BJ (cell line): ENCODE measurements around the gene KIF5A. TPM values are rescaled to one million over a fixed set of nuclear protein-coding genes. Genes with fewer than 3 reads are reported as not detected.
A peak's percentile ranks its signal among the peaks of the same experiment; 100 is the strongest.

Experiments used
- CTCF ChIA-PET: fragments of 350-600 bp; formaldehyde crosslinking; extraction: SDS; loops from one replicate; lab custom pipeline; 2021; ENCODE audit warnings: antibody characterized with exemption, inconsistent platforms; lab: Yijun Ruan, JAX
- POLR2A ChIA-PET: fragments of 300-600 bp; sonication (Branson Sonifier 250); formaldehyde crosslinking; extraction: SDS; loops from one replicate; lab custom pipeline; 2021; ENCODE audit warnings: antibody characterized with exemption; lab: Charles Lee
- DNase-seq: peaks from one replicate; pipeline ENCODE4 v3.0.0-alpha.2; 2011; ENCODE audit warnings: low read depth
- H3K27me3 ChIP-seq: 2 replicates; pipeline ENCODE4 v1.6.0; 2011; ENCODE audit warnings: low read length; ENCODE audit not compliant: control insufficient read depth, insufficient read depth
- H3K36me3 ChIP-seq: 2 replicates; pipeline ENCODE4 v1.5.1; 2011; ENCODE audit warnings: low read length; ENCODE audit not compliant: control insufficient read depth, insufficient read depth
- H3K4me3 ChIP-seq: 2 replicates; pipeline ENCODE4 v1.5.1; 2011; ENCODE audit warnings: low read depth, mild to moderate bottlenecking, control low read depth, low read length
- CTCF ChIP-seq: IDR thresholded peaks from 2 replicates; pipeline ENCODE4 v1.5.1; 2011; ENCODE audit warnings: low read depth, mild to moderate bottlenecking, control low read depth, inconsistent platforms, low read length, moderate library complexity; ENCODE audit not compliant: insufficient read depth
- polyA plus RNA-seq: library from polyadenylated mRNA; depleted of rRNA; stranded (reverse); fragments of >200 nt; gene quantifications from 2 replicates; pipeline ENCODE4 v1.2.3, GENCODE V29; 2011

The KIF5A gene
- polyA plus RNA-seq, 1 experiment = 0.64 TPM

DNA sequence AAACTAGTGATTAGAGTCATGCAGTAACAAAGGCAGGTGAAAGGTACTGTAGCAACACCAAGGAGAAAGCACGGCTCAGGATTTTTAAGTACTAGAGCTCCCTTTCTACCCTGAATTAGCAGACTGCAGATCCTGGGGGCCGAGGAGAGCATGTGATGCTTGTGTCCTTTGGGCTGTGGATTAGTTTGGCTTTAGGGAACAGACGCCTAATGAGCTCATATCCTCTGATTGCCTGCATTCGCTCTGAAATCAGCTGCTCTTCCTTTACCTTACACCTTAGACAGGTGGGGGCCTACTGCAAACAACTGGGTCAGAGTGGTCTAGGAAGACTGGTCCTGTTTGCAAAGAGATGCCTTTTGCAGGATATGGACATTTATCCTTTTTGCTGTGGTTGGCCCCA, 43.3 kb downstream of the KIF5A start:
- ChIA-PET POLR2A (no interaction called here), CTCF (interaction anchor here (0.6 to 4.8 kb wide), 4 partner anchors 10 to 147 kb away, joined by 3 to 35 read pairs (median 18); no protein-coding TSS in a partner anchor)

GRCh38 chr12:57600395-57600794, 50.6 kb downstream of the KIF5A start:
- CTCF ChIA-PET = interaction anchor here (1.1 to 2.6 kb wide), 4 partner anchors 14 to 32 kb away, joined by 5 to 17 read pairs (median 8); partner anchors contain the start of gene B4GALNT1
- Histone ChIP-seq H3K4me3 (no peak overlapping the region), H3K36me3 (peaks cover 4% of the 10 kb centered on the region), H3K27me3 (no peaks in the 10 kb centered on the region)
- POLR2A ChIA-PET = no interaction called here
- no peak for TF ChIP-seq CTCF
- no peak for DNase-seq

More for the DNA sequence above, 43.3 kb downstream of the KIF5A start:
- Histone ChIP-seq H3K36me3 (peaks cover 3% of the 10 kb centered on the region; the same call in 1 of the 2 replicates), H3K4me3 (no peak overlapping the region), H3K27me3 (no peaks in the 10 kb centered on the region)
- TF ChIP-seq CTCF = no peak
- no peak for DNase-seq

- no peak overlapping the region for H3K4me3 ChIP-seq
- no peak for TF ChIP-seq CTCF
- CTCF ChIA-PET = no interaction called here
- peaks cover 6% of the 10 kb centered on the region for H3K36me3 ChIP-seq
- DNase-seq = no peak
- no peaks in the 10 kb centered on the region for H3K27me3 ChIP-seq
- POLR2A ChIA-PET = interaction anchor here (0.6 kb wide), 1 partner anchor 11 kb away, joined by 5 read pairs; the partner anchor contains the start of gene PIP4K2C
Measured at GRCh38 chr12:57602544-57602943, 52.7 kb downstream of the KIF5A start.

- Histone ChIP-seq H3K4me3 (no peak overlapping the region), H3K36me3 (peaks cover 6% of the 10 kb centered on the region), H3K27me3 (no peaks in the 10 kb centered on the region)
- ChIA-PET POLR2A (interaction anchor here (0.6 to 1.0 kb wide), 6 partner anchors 11 to 171 kb away, joined by 3 to 8 read pairs (median 5); partner anchors contain the start of gene PIP4K2C), CTCF (interaction anchor here (1.0 to 1.5 kb wide), 2 partner anchors 10 to 20 kb away, joined by 3 to 4 read pairs; no protein-coding TSS in a partner anchor)
- no peak for TF ChIP-seq CTCF
- DNase-seq = no peak
Measured at GRCh38 chr12:57603324-57603723, 53.5 kb downstream of the KIF5A start.

DNA sequence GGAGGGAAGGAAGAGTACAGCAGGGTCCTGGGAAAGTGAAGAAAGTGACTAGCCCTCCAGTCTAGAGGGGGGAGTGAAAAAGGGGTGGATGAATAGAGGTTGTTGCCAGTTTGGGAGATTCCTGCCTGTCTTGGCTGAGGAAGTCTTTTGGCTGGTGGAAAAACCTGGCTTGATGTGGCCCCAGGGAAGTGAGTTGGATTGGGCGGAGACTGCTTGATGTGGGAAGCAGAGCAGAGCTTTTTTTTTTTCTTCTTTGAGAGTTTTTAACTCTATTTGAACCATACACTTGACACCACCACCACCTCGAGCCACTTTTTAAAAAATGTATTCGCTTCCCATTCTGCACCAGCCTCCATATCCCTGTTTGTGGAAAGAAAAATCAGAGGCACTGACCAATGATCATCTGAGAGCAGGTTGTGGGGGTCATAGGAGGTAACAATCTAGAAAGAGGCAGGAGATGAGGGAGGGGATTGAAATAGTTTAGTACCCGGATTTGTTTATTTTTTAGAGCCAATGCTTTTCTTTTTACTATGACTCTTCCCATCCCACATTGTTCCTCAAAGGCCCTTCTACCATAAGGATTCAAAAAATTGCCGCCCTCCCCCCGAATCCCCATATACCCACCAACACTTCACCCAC, 54.1 kb downstream of the KIF5A start:
- ChIA-PET CTCF (interaction anchor here (0.7 to 1.5 kb wide), 3 partner anchors 9 to 20 kb away, joined by 3 to 4 read pairs (median 3); no protein-coding TSS in a partner anchor), POLR2A (interaction anchor here (0.6 to 1.0 kb wide), 5 partner anchors 10 to 171 kb away, joined by 3 to 8 read pairs (median 5); no protein-coding TSS in a partner anchor)
- Histone ChIP-seq H3K36me3 (peaks cover 6% of the 10 kb centered on the region), H3K4me3 (peak overlapping the region; percentile 64), H3K27me3 (no peaks in the 10 kb centered on the region)
- no peak for TF ChIP-seq CTCF
- peak; percentile 38 for DNase-seq
